HG03103 (cell line): Measurements from ENCODE around the gene EHBP1L1.
"Not testable (repeated sequence)": the region's sequence is repeated elsewhere in the genome, so short reads cannot be mapped to it uniquely, and the experiment has no call there.

Experiments
- ATAC-seq: cut with Tn5 transposase; IDR thresholded peaks from one replicate; pipeline ENCODE4 v1.9.1; 2021; ENCODE audit warnings: low read depth; ENCODE audit not compliant: unreplicated experiment

EHBP1L1 gene

GRCh38 chr11:65633390-65634108 lies 57.7 kb downstream of the EHBP1L1 start:
- ATAC-seq: no peak

GRCh38 chr11:65634109-65634436 lies 58.2 kb downstream of the EHBP1L1 start:
- no peak for ATAC-seq

DNA sequence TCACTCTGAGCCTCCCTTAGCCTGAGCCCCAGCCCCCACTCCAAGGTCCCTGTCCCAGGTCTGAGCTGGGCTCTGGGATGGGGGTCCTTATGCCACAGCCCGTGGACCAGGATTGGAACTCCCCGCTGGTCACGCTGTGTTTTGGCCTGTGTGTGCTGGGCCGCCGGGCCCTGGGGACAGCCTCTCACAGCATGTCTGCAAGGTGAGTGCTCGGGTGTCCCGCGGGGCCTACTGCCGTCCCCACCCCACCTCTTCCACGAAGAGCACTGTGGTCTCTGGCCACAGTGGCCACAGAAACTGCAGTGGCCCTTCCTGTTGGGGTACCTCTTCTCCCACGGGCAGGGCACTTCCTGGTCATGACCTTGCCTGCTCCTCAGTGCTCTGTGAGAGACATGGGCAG lies 58.6 kb downstream of the EHBP1L1 start:
- no peak for ATAC-seq

DNA sequence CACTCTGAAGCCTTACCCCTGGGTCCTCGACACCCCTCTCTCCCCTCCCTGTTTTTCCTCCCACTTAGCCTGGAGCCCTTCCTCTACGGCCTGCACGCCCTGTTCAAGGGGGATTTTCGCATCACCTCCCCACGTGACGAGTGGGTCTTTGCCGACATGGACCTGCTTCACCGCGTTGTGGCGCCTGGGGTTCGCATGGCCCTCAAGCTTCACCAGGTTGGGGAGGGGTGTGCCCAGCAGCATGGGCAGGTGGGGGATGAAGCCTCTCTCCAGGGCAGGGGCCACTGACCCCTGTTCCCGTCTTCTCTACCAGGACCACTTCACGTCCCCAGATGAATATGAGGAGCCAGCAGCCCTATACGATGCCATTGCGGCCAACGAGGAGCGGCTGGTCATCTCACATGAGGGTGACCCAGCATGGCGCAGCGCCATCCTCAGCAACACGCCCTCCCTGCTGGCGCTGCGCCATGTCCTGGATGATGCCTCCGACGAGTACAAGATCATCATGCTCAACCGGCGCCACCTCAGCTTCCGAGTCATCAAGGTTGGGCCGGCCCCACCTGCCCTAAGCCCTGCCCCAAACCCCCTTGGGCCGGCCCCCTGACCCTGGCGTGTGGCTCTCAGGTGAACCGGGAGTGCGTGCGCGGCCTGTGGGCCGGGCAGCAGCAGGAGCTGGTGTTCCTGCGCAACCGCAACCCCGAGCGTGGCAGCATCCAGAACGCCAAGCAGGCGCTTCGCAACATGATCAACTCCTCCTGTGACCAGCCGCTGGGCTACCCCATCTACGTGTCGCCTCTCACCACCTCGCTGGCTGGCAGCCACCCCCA lies 59.3 kb downstream of the EHBP1L1 start:
- ATAC-seq: no peak

DNA sequence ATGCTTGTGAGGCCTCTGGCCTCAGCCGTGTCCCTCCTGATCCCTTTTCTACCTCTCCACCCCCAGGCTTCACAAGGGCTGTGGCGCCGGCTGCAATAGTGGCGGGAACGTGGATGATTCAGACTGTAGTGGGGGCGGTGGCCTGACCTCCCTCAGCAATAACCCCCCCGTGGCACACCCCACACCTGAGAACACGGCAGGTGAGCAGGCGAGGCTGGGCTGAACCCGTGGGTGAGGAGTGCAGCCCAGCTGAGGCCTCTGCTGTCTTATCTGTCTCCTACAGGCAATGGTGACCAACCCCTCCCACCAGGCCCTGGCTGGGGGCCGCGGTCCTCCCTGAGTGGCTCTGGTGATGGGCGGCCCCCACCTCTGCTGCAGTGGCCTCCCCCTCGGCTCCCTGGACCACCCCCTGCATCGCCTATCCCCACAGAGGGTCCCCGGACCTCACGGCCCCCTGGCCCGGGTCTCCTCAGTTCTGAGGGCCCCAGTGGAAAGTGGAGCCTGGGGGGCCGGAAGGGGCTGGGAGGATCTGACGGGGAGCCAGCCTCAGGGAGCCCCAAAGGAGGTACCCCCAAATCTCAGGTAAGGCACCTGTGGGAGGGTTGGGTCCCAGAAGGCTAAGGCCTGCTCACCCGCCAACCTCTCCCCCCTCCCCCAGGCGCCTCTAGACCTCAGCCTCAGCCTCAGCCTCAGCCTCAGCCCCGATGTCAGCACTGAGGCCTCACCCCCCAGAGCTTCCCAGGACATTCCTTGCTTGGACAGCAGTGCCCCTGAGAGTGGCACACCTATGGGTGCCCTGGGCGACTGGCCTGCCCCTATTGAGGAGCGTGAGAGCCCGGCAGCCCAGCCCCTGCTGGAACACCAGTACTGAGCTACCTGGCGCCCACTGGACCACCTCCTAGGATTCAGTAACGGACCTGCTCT lies 60.5 kb downstream of the EHBP1L1 start:
- no peak for ATAC-seq

- ATAC-seq: no peak
Observed at GRCh38 chr11:65637032-65637557, 61.2 kb downstream of the EHBP1L1 start.

GRCh38 chr11:65637794-65638419 lies 62.1 kb downstream of the EHBP1L1 start, which contains the start of gene SIPA1:
SIPA1 (plus strand) TSS chr11:65638101; CDS start chr11:65640922, 2,821 bp downstream.
- no peak for ATAC-seq

GRCh38 chr11:65639228-65639597 lies 63.4 kb downstream of the EHBP1L1 start:
- not testable (repeated sequence) for ATAC-seq

DNA sequence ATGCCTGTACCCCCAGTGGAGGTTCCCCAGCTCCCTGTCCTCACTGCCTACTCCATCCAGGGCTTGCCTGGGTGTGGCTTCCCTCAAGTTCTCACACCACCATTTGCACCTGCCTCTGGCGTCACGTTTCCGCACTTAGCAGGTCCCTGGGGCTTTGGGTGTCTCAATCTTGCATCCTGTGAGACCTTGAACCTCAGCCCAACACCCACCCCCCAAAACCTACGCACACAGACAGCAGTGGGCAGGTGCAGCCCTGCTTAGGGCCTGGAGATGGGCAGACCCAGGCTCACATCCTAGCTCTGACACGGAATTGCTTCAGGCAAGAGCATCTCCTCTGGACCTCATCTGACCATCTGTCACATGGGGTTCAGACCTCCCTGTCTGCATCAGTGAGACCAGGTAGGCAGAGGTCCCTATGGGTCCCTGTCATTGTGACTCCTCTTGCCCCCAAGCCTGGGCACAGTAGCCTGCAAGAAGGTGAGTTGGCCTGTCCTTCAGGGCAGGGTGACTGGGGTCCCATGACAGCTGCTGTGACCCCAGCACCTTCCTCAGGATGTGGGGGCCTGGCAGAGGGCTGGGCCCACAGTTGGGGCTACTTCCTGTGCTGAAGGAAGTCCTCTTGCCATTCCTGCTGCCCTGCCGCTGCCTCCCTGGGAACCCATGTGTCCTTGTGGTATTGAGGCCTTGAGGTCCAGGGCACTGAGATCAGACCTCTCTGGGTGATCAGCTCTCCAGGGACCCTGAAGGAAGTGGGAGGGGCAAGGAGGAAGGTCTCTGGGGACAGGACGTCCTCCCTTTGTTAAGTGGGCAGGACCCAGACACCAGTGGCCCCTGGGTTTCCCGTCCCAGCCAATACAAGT lies 64.0 kb downstream of the EHBP1L1 start:
- ATAC-seq: no peak

- ATAC-seq: no peak
Observed at GRCh38 chr11:65640483-65641296, 64.8 kb downstream of the EHBP1L1 start.

GRCh38 chr11:65641297-65642013 lies 65.6 kb downstream of the EHBP1L1 start:
- ATAC-seq: no peak
